Gastrocnemius medialis (tissue), 4 donors: Measurements from ENCODE around the gene SLC7A6. TPM values are rescaled to one million over a fixed set of nuclear protein-coding genes. Genes with fewer than 3 reads are reported as not detected.

Source experiments
- ATAC-seq, 2 donors: fragments of 150-250 bp; one replicate each; pipeline ENCODE4 v1.9.1; 2016
- DNase-seq, 2 donors: peaks; one replicate each; pipeline ENCODE4 v3.0.0-alpha.2; 2019
- H3K27ac ChIP-seq, 4 donors: fragments of 200-600 bp; sonication (generic); 1 replicate in 1 of 4; 2 replicates in 3 of 4; pipeline ENCODE4 v1.5.1; 2016 to 2018; ENCODE audit warnings: mild to moderate bottlenecking in 2 of 4, moderate library complexity in 1 of 4
- H3K27me3 ChIP-seq, 3 donors: fragments of 200-600 bp; sonication (generic) in 2 of 3; 1 replicate in 1 of 3; 2 replicates in 2 of 3; pipeline versions ENCODE4 v1.5.1 to v1.6.0; 2016 to 2019; ENCODE audit warnings: mild to moderate bottlenecking in 1 of 3, moderate library complexity in 1 of 3
- H3K36me3 ChIP-seq, 2 donors: fragments of 200-600 bp; sonication (generic) in 1 of 2; one replicate each; pipeline ENCODE4 v1.5.1; 2017 to 2018
- H3K4me1 ChIP-seq, 2 donors: fragments of 200-600 bp; sonication (generic) in 1 of 2; one replicate each; pipeline ENCODE4 v1.5.1; 2016 to 2017; ENCODE audit warnings: mild to moderate bottlenecking in 2 of 2
- H3K4me3 ChIP-seq, 4 donors: fragments of 200-600 bp; sonication (generic) in 3 of 4; 1 replicate in 1 of 4; 2 replicates in 3 of 4; pipeline ENCODE4 v1.5.1; 2016 to 2019; ENCODE audit warnings: mild to moderate bottlenecking in 2 of 4
- H3K9me3 ChIP-seq, 3 donors: fragments of 200-600 bp; sonication (generic) in 2 of 3; 1 replicate in 1 of 3; 2 replicates in 2 of 3; pipeline ENCODE4 v1.5.1; 2016 to 2019
- CTCF ChIP-seq, 5 experiments: fragments of 450-650 bp in 3 of 5; fragments of 200-600 bp in 2 of 5; sonication (generic) in 2 of 5; IDR thresholded peaks in 4 of 5; conservative IDR thresholded peaks in 1 of 5; 1 replicate in 4 of 5; 2 replicates in 1 of 5; pipeline ENCODE4 v1.5.1; 2016 to 2019; ENCODE audit warnings: antibody characterized with exemption in 5 of 5, mild to moderate bottlenecking in 3 of 5, moderate library complexity in 3 of 5
- POLR2A ChIP-seq, 2 donors: fragments of 450-650 bp; IDR thresholded peaks; one replicate each; pipeline ENCODE4 v1.6.1; 2017; ENCODE audit warnings: antibody characterized with exemption in 2 of 2, mild to moderate bottlenecking in 2 of 2, moderate library complexity in 2 of 2
- in situ Hi-C, 4 donors: fragments of 200-750 bp; cut with MboI; loops; one replicate each; pipeline versions ENCODE4 v1.15.0 to v1.8.0; 2017; ENCODE audit warnings: low sequenced_read_pairs in 4 of 4
- intact Hi-C: fragments of 100-400 bp; cut with DNase I; formaldehyde crosslinking; loops from one replicate; pipeline ENCODE4 v1.15.1; 2023; ENCODE audit warnings: low total_unique reads
- total RNA-seq, 4 donors: library from RNA; depleted of rRNA; stranded (reverse); fragments of >200 nt; gene quantifications; one replicate each; pipeline versions ENCODE4 v1.1.0 to v1.2.3, GENCODE V29; 2016

Gene SLC7A6
- total RNA-seq, 4 donors from 2014 or later = 97.3 to 205 (median 117) TPM

- H3K4me3 ChIP-seq = peak within 1 kb of the TSS; percentile 64 to 71 (median 68)
- DNase-seq (peak in 1 of 2 donors; percentile 21), ATAC-seq (no peak)
- in situ Hi-C loops = loop anchor here in 1 of 4 donors (25.0 kb wide), 1 partner anchor 424 kb away; the partner anchor contains the start of genes RANBP10 and TSNAXIP1
- H3K27ac ChIP-seq = peak within 1 kb of the TSS; percentile 79 to 94 (median 88)
- H3K36me3 ChIP-seq = no peaks in the 10 kb centered on the region
- H3K27me3 ChIP-seq = no peaks in the 10 kb centered on the region
- TF ChIP-seq CTCF (IDR thresholded peaks at IDR 0.05 in 4 of 5, conservative IDR thresholded peaks at IDR 0.05 in 1 of 5) = no peak
- peaks cover 16 to 26% of the 10 kb centered on the region in 2 donors for H3K4me1 ChIP-seq
- H3K9me3 ChIP-seq = no peaks in the 10 kb centered on the region
- intact Hi-C loops = no loop called here
Observed at GRCh38 chr16:68235887-68236136, 28.5 kb upstream of the SLC7A6 start, which contains the start of gene ESRP2. ESRP2 (minus strand) TSS chr16:68236127; CDS start chr16:68236045, 82 bp downstream.

- in situ Hi-C loops = loop anchor here in 1 of 4 donors (25.0 kb wide), 1 partner anchor 424 kb away; the partner anchor contains the start of genes RANBP10 and TSNAXIP1
- TF ChIP-seq CTCF (IDR thresholded peaks at IDR 0.05 in 4 of 5, conservative IDR thresholded peaks at IDR 0.05 in 1 of 5) (no peak), POLR2A (IDR thresholded peaks at IDR 0.05) (no peak)
- Histone ChIP-seq H3K4me3 (peak overlapping the region in 2 of 4 donors; percentile 35 to 64), H3K4me1 (peaks cover 16 to 26% of the 10 kb centered on the region in 2 donors), H3K36me3 (no peaks in the 10 kb centered on the region), H3K27ac (peak overlapping the region; percentile 79 to 94 (median 88)), H3K27me3 (no peaks in the 10 kb centered on the region), H3K9me3 (no peaks in the 10 kb centered on the region)
- ATAC-seq (no peak), DNase-seq (peak in 1 of 2 donors; percentile 37)
- intact Hi-C loops = no loop called here
Observed at GRCh38 chr16:68236137-68236825, 28.0 kb upstream of the SLC7A6 start.

GRCh38 chr16:68236826-68237242 lies 27.5 kb upstream of the SLC7A6 start:
- H3K27me3 ChIP-seq = no peaks in the 10 kb centered on the region
- H3K9me3 ChIP-seq = no peaks in the 10 kb centered on the region
- TF ChIP-seq POLR2A (IDR thresholded peaks at IDR 0.05) = no peak
- TF ChIP-seq CTCF (IDR thresholded peaks at IDR 0.05 in 4 of 5, conservative IDR thresholded peaks at IDR 0.05 in 1 of 5) = no peak
- DNase-seq = no peak
- H3K36me3 ChIP-seq = no peaks in the 10 kb centered on the region
- ATAC-seq = peak; percentile 1 to 5
- H3K4me3 ChIP-seq = peak overlapping the region; percentile 64 to 71 (median 68)
- in situ Hi-C loops (loop anchor here in 1 of 4 donors (25.0 kb wide), 1 partner anchor 425 kb away; the partner anchor contains the start of genes RANBP10 and TSNAXIP1), intact Hi-C loops (no loop called here)
- H3K27ac ChIP-seq = peak overlapping the region; percentile 79 to 94 (median 88)
- H3K4me1 ChIP-seq = peaks cover 16 to 26% of the 10 kb centered on the region in 2 donors

GRCh38 chr16:68237243-68238028 lies 26.9 kb upstream of the SLC7A6 start:
- DNase-seq (peak; percentile 95 to 96), ATAC-seq (peak; percentile 78 to 82)
- no peaks in the 10 kb centered on the region for H3K36me3 ChIP-seq
- intact Hi-C loops = no loop called here
- no peaks in the 10 kb centered on the region for H3K9me3 ChIP-seq
- peak overlapping the region; percentile 64 to 71 (median 68) for H3K4me3 ChIP-seq
- H3K4me1 ChIP-seq = peaks cover 16 to 26% of the 10 kb centered on the region in 2 donors
- peak; percentile 59 to 76 for TF ChIP-seq POLR2A (IDR thresholded peaks at IDR 0.05)
- peak in 1 of 5 experiments; percentile 9 for TF ChIP-seq CTCF (IDR thresholded peaks at IDR 0.05 in 4 of 5, conservative IDR thresholded peaks at IDR 0.05 in 1 of 5)
- no peaks in the 10 kb centered on the region for H3K27me3 ChIP-seq
- peak overlapping the region; percentile 79 to 94 (median 88) for H3K27ac ChIP-seq
- in situ Hi-C loops = loop anchor here in 1 of 4 donors (25.0 kb wide), 1 partner anchor 425 kb away; the partner anchor contains the start of genes RANBP10 and TSNAXIP1
